Activated CD8-positive, alpha-beta memory T cell treated with anti-CD3 and anti-CD28 coated beads, Interleukin-2, amount 50 U/mL, for 48 hours (primary cell): ENCODE measurements around the gene IQGAP3.

Experiments
- DNase-seq: peaks from one replicate; pipeline ENCODE4 v3.0.0-alpha.2; 2020

Gene IQGAP3

DNA sequence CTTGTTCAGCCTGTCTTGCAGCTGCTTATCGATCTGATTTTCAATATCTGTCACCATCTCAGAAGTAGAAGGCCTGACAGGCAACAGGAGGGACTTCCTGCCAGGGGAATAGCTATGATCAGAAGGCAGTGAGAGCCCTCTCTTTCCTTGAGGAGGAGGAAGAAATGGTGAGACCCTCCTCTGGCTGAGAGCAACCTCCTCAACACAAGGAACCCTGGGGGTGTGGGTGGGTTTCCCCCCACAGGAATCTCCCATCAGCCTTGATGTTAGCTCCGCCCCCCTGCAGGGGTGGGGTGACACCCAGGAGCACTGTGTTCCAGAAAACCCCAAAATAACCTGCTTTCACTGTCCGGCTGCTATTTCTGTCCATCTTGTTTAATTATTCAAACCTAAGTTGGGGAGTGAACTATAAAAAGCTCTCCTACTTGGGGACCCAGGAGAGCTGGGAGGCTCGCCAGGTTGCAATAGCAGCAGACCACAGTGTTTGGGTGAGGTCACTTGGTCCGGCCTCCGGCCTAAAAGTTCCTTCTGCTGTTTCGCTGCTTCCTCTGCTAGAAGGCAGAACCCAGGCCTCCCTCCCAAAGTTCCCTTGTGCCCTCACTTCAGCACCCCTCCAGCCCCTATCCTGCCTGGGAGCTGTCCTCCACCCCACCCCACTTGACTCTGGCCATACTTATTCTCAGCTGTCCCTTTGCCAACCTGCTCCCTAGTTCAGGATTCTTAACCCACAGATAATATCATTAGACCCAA is 64.0 kb downstream of the IQGAP3 start:
- DNase-seq = no peak

- no peak for DNase-seq
Observed at GRCh38 chr1:156506450-156506849, 65.9 kb downstream of the IQGAP3 start.

- no peak for DNase-seq
Observed at GRCh38 chr1:156505679-156506298, 66.6 kb downstream of the IQGAP3 start.

DNA sequence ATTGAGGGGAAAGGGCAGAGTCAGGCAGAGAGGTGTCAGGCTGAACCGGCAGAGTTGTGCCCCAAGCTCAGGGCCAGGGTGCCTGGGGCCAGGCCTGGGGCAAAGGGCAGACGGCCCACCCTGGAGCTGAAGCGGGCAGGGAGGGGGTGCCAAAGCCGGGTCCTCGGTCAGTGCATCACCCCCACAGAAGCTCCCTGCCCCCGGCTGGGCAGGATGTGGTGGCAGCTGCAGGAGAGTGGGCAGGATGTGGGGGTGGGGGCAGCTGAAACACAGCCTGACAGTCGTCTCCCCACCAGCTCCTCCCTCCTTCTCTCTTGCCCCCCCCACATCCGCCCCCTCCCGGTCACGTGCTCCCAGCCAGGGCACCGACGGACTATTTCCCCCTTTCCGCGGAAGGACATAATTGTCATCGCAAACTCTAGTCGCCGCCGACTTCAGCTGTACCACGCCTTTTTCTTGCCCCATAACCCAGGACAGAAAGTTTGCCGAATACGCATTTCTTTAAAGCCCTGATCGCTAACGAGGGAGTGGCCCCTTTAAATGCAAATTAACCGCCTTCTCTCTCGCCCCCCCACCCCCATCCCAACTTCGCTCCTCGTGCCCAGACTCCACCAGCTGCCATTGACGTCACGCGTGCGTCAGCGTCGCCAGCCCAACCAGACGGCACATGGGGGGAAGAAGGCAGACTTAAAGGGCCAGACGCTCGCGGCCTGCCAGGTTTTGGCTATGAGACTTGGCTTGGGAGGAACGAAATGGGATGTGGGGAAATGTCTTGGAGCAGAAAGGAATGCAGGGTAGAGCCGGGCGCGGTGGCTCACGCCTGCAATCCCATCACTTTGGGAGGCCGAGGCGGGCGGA is 67.3 kb downstream of the IQGAP3 start:
- DNase-seq = peak; percentile 98

DNA sequence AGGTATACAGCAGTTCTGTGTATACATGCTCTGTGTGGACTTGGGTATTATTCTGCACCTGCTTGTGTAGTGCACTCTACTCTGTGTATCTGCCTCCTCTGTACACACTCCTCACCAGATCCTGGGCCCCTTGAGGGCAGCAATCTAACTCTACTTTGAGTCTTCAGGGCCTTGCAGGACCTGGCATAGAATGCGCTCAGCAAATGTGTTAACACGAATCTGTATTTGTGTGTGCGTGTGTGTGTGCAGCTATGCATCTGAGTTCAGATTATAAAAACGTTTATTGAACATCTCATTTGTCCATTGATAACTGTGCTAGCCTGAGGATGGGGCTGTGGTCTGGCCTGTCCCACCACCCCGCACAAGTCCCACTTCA is 67.9 kb downstream of the IQGAP3 start:
- DNase-seq = no peak

GRCh38 chr1:156503698-156504437 is 68.5 kb downstream of the IQGAP3 start:
- DNase-seq = no peak

DNA sequence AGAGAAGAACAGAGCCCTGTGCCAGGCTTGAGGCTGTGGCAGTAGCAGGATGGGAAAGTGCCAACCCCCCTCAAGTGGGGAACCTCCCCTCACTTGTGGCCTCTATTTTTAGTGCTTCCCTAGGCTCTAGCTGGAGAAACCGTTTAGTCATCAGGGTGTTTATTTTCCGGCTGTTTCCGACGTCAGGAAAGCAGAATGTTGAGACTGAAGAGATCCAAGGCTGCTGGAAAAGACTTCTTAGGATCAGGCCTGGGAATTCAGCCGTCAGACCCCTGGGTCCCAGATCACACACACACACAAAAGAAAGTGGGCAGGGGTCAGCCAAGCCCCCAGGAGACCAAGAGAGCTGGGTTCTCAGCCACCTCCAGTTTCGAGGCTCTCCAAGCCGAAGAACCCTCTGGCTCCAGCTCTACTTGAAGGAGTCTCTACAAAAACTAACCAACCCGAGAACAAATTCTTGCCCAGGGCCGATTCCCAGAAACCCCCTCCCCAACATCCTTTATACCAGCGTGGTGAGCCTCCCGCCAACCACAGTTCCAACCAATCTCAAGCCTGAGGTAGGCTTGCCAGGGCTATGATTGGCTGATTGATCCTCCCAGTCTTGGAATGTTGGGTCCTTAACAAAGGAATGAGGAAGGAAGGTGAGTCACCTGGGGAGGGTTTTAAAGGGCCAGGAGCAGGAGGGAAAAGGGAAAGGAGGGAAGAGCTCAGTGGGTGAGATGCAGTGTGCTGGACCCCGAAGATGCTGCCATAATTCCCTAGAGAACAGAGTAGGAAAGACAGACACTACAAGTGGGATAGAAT is 69.3 kb downstream of the IQGAP3 start:
- DNase-seq = no peak

DNA sequence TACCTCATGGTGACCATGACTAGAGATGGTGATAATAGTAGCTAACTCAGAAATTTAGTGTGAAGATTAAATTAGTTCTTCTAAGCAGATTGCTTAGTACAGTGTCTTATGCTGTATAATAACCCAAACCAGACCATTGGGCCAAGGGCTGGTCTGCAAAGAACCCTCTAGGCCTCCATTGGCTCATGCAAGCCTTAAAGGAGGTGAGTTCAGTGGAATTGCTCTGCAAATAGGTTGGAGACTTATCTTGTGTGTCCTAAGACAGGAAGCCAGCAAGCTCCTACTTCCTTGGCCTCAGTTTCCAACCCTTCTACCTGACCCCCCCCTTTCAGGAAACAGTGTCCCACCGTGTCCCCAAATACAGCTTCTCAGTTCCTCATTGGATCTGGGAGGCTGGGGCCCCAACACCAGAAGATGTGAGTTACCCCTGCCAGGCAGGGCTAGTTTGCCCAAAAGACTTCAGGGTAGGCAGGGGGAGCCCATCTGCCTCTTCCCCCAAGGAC is 69.9 kb downstream of the IQGAP3 start:
- no peak for DNase-seq

GRCh38 chr1:156500793-156501506 is 71.4 kb downstream of the IQGAP3 start:
- DNase-seq = peak; percentile 98

DNA sequence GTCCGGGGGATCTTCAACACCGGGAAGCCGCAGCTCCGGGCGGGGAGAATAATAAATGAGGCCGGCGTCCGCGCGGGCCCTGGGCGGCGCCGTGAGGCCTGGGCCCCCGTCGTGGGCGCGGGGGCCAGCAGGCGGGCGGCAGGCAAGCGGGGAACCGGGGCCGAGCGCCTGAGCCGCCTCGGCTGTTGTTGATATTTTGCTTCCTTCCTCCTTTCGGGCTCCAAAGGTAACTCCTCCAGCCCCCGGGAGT is 71.9 kb downstream of the IQGAP3 start, which contains the start of gene MEF2D:
TSS of gene MEF2D (minus strand) at position 233 of the 250 bp plus-strand sequence. CDS start 17,483 bp downstream, outside the sequence.
- no peak for DNase-seq

DNA sequence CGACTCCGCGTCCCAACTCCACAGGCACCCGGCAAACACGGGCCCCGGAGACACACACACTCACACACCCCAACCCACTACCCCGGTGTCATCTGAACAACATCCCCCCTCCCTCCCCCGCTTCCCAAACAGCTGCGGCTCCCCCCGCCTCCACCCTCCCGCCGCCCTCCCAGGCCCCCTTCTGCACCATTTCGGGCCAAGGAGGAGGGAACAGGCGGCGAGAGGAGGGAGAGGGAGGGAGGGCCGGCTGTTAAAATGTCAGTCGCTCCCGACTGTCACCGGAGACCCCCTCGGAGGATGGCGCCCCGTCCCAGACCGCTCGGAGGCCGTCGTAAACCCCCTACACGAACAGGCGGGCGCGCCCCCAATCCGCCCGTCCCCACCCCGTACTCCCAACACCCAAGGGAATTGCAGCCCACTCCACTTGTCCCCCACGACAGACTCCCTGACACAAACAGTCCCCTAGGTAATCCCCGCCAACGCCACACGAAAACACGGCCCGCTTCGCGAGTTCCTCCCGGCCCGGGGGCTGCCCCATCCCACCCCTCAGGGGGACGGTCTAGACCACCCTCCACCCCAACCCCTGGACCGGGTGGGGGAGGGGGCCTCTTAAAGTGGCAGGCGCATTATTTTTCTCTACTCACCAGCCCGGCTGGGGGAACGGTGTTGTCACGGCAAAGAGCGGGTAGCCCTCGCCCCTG is 72.4 kb downstream of the IQGAP3 start:
- no peak for DNase-seq

- no peak for DNase-seq
Observed at GRCh38 chr1:156499194-156499841, 73.0 kb downstream of the IQGAP3 start.

DNA sequence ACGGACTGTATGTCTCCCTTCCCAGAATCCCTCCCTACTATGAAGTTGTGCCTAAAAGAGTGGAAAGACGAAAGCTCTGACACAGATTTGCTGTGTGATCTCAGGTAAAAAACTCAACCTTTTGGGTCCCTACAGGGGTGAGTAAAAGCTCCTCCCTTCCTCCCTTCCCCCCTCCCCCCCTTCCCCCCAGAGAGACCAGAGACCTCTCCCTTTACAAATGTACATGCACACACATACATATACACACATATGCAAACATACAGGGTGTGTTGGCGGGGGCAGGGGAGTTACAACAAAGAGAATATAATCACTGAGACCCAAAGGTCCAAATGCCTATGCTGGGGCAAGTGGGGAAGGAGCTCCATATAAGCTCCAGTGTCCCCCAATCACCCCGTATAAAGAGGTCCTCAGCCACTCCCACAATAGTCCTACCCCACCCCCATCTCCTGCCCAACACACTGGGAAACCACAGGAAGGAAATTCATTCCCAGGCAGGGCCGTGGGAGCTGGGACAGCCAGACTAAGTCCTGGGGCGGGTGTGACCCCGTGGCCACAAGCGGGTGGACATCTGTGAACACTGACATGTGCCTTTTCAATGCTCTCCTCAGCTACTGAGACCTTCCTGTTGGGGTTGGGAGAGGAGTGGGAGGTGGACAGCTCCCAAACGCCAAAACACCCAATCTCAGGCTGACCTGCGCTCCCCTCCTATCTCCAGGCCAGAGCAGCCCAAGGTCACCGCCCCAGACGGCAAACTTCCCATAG is 73.8 kb downstream of the IQGAP3 start:
- no peak for DNase-seq

GRCh38 chr1:156497743-156498431 is 74.5 kb downstream of the IQGAP3 start:
- DNase-seq = no peak

DNA sequence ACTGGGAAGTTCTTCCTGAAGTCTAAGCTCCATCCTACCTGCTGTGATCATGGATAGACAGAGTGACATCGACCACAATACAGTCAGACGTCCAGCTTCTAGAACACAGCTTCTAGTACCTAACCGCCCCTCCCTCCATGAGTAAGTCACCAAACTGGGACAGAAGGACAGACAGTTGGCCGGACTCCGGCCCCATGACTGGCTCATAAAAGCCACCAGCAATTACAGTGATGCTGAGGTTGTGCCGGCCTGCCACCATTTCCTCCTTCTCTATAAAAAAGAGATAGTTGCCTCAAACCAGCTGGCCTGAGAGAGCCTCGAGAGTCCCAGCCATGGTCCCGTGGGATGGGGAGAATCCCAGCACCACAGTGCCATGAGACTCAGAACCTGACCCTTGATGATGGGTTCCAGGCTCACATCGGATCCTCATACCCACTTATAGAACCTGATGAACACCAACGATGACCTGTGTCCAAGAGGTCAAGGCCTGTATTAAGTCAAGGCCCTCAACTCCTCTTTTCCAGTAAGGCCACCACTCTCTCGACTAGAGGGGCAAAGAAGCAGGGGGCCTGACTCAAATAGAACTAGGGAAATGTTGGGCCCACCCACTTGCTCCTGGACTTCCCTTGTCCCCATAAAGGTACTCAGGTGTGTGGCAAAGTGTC is 75.2 kb downstream of the IQGAP3 start:
- no peak for DNase-seq

DNA sequence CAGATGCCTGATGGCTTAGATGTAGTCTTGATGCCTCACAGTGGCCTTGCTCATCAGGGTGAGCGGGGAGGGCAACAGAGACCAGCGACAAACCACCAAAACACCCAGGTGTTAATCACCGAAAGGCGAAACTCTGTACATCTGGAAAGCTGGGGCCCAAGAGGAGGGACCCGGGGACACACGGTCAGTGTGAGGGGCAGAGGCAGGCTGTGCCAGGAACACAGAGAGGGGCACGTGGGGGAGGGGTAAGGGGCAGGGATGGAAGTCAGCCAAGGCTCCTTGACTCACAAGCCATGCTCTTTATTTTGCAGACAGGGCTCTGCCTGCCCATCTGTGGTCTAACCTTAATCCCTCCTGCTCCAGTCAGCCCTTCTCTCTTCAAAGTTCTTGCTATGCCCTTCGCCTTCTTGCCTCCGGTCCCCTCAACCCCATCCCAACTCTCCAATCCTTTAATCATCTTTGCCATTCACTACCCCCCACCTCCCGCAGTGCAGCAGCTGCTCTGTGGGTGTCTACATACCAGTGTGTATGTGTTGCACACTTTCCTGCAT is 76.1 kb downstream of the IQGAP3 start:
- no peak for DNase-seq

- DNase-seq = no peak
Observed at GRCh38 chr1:156495401-156496140, 76.8 kb downstream of the IQGAP3 start.
